Loucy (cell line): ENCODE measurements around the gene CACNB3.

Experiments
- CTCF ChIP-seq: fragments of 200-600 bp; sonication (generic); conservative IDR thresholded peaks from 2 replicates; pipeline ENCODE4 v1.5.1; 2014; ENCODE audit warnings: mild to moderate bottlenecking, antibody characterized with exemption, low read length
- EZH2phosphoT487 ChIP-seq: fragments of 200-600 bp; IDR thresholded peaks from 2 replicates; pipeline ENCODE4 v1.6.1; 2018; ENCODE audit warnings: antibody characterized with exemption, mild to moderate bottlenecking, moderate library complexity, borderline replicate concordance

- TF ChIP-seq CTCF (no peak), EZH2phosphoT487 (no peak)
Measured at GRCh38 chr12:48807981-48808380, 10.3 kb upstream of the CACNB3 start.
